ENCODE data around the gene AAMP.

AAMP gene

DNA sequence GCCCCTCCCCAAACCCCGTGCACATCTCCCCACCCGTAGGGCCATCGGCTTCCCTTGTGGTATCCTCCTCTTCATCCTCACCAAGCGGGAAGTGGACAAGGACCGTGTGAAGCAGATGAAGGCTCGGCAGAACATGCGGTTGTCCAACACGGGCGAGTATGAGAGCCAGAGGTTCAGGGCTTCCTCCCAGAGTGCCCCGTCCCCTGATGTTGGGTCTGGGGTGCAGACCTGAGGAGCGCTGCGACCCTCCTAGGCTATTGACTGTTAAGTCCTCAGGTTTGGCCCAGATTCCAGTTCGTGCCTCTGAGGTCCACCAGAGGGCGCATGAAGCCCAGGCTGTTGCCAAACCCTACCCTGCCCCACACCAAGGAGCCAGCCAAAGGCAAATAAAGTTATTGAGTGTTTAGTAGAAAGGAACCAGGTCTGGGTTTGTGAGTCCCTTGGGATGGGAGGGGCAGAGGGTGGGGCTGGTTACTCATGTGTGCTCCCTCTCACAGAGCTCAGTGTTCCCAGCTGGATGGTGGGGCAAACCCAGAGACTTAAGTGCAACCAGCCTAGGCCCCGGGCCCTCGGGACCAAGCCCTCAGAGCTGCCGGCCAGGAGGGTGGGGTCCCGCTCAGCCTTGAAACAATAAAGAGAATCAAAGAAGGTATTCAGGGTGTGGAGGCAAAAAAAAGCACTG is 2.7 kb upstream of the AAMP start:
- no peak for DNase-seq (ENCODE audit: low read depth)
- TF ChIP-seq, protein P1, sequence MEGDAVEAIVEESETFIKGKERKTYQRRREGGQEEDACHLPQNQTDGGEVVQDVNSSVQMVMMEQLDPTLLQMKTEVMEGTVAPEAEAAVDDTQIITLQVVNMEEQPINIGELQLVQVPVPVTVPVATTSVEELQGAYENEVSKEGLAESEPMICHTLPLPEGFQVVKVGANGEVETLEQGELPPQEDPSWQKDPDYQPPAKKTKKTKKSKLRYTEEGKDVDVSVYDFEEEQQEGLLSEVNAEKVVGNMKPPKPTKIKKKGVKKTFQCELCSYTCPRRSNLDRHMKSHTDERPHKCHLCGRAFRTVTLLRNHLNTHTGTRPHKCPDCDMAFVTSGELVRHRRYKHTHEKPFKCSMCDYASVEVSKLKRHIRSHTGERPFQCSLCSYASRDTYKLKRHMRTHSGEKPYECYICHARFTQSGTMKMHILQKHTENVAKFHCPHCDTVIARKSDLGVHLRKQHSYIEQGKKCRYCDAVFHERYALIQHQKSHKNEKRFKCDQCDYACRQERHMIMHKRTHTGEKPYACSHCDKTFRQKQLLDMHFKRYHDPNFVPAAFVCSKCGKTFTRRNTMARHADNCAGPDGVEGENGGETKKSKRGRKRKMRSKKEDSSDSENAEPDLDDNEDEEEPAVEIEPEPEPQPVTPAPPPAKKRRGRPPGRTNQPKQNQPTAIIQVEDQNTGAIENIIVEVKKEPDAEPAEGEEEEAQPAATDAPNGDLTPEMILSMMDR (conservative IDR thresholded peaks at IDR 0.05; ENCODE audit: low read depth, low read length), result peak; percentile 91
- no peak overlapping the region for H3K4me3 ChIP-seq (ENCODE audit: low read length)

- TF ChIP-seq, protein P1 (conservative IDR thresholded peaks at IDR 0.05; ENCODE audit: low read depth, low read length), result no peak
- no peak overlapping the region for H3K4me3 ChIP-seq (ENCODE audit: low read length)
- no peak for DNase-seq (ENCODE audit: low read depth)
Measured at GRCh38 chr2:218271865-218272530, 2.1 kb upstream of the AAMP start.

- TF ChIP-seq, protein P1 (conservative IDR thresholded peaks at IDR 0.05; ENCODE audit: low read depth, low read length), result no peak
- H3K4me3 ChIP-seq (ENCODE audit: low read length), result peak overlapping the region; percentile 98
- no peak for DNase-seq (ENCODE audit: low read depth)
Measured at GRCh38 chr2:218271487-218271797, 1.5 kb upstream of the AAMP start.

GRCh38 chr2:218270721-218271486 is 967 bp upstream of the AAMP start:
- H3K4me3 ChIP-seq (ENCODE audit: low read length), result peak overlapping the region; percentile 98
- no peak for DNase-seq (ENCODE audit: low read depth)
- TF ChIP-seq, protein P1 (conservative IDR thresholded peaks at IDR 0.05; ENCODE audit: low read depth, low read length), result no peak

- TF ChIP-seq, protein P1 (conservative IDR thresholded peaks at IDR 0.05; ENCODE audit: low read depth, low read length), result no peak
- no peak for DNase-seq (ENCODE audit: low read depth)
- no peak overlapping the region for H3K4me3 ChIP-seq (ENCODE audit: low read length)
Measured at GRCh38 chr2:218267259-218267658, 2.7 kb downstream of the AAMP start.

DNA sequence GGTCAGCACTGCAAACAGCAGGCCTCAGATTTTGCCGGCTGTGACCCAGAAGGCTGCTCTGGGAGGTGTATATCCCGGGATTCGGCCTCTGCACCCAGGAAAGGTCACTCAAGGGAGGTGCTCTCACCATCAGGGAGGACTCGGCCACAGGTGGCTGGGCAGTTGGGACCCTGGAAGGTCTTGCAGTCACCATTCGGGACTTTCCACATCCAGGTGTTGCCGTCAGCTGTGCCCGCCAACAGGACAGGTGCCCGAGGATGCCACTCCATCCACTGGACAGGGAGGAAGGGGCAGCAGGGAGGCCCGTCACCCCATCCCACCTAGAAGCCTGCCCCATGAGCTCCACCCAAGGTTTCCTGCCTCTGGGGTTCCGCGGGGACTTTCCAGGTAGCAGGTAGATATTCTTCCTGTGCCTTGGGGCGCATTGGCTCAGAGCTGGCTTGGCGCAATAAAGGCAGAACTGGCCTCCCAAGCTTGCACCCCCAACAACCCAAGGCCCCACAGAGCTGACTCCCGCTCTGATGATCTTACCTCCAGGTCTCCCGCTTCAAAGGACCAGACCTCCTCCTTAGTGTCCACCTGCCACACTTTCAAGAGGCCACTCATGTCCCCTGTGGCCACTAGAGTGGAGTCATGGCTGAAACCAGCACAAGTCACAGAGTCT is 3.5 kb downstream of the AAMP start:
- no peak overlapping the region for H3K4me3 ChIP-seq (ENCODE audit: low read length)
- no peak for DNase-seq (ENCODE audit: low read depth)
- TF ChIP-seq, protein P1 (conservative IDR thresholded peaks at IDR 0.05; ENCODE audit: low read depth, low read length), result no peak

Measured in retinal pigment epithelial cell (primary cell).